Ishikawa (cell line): ENCODE data around the gene SYT8.

Experiments used
- CEBPB ChIP-seq: IDR thresholded peaks from 2 replicates; pipeline ENCODE4 v1.6.1; 2012
- CREB1 ChIP-seq: IDR thresholded peaks from 2 replicates; pipeline ENCODE4 v1.6.1; 2012; ENCODE audit warnings: low read depth
- EGR1 ChIP-seq: IDR thresholded peaks from 2 replicates; pipeline ENCODE4 v1.6.1; 2012
- EP300 ChIP-seq: IDR thresholded peaks from 2 replicates; pipeline ENCODE4 v1.6.1; 2012; ENCODE audit warnings: borderline replicate concordance
- MAX ChIP-seq: IDR thresholded peaks from 2 replicates; pipeline ENCODE4 v1.6.1; 2012
- TCF12 ChIP-seq: IDR thresholded peaks from 2 replicates; pipeline ENCODE4 v1.6.1; 2012; ENCODE audit warnings: low read depth
- YY1 ChIP-seq: IDR thresholded peaks from 2 replicates; pipeline ENCODE4 v1.6.1; 2012; ENCODE audit warnings: low read depth
- ZBTB7A ChIP-seq: IDR thresholded peaks from 2 replicates; pipeline ENCODE4 v1.6.1; 2012; ENCODE audit warnings: low read depth

- no peak for TF ChIP-seq CREB1
- TF ChIP-seq YY1 = no peak
- no peak for TF ChIP-seq CEBPB
- no peak for TF ChIP-seq EGR1
- TF ChIP-seq TCF12 = no peak
- TF ChIP-seq MAX = no peak
- TF ChIP-seq EP300 = no peak
- TF ChIP-seq ZBTB7A = no peak
Observed at GRCh38 chr11:1796413-1797011, 38.3 kb upstream of the SYT8 start.
